ENCODE data around the gene PLA2R1. TPM values are rescaled to one million over a fixed set of nuclear protein-coding genes. Genes with fewer than 3 reads are reported as not detected.

The PLA2R1 gene
- total RNA-seq, 1 experiment from 2014 or later, result 5.7 TPM

- ChIA-PET POLR2A (no interaction called here), CTCF (no interaction called here)
- Histone ChIP-seq H3K27me3 (ENCODE audit: control insufficient read depth, insufficient read depth, low read length) (peaks cover 2% of the 10 kb centered on the region; the same call in 1 of the 2 replicates), H3K4me1 (ENCODE audit: control insufficient read depth, insufficient read depth, low read length) (no peaks in the 10 kb centered on the region), H3K9me3 (ENCODE audit: control insufficient read depth, insufficient read depth, low read depth, low read length) (no peaks in the 10 kb centered on the region), H3K36me3 (ENCODE audit: control insufficient read depth, insufficient read depth, low read length) (no peaks in the 10 kb centered on the region), H3K4me3 (ENCODE audit: low read depth in 2 of 2, low read length in 2 of 2) (no peak overlapping the region), H3K27ac (ENCODE audit: low read length) (no peak overlapping the region)
- no peak for ATAC-seq
- no peak for TF ChIP-seq POLR2AphosphoS5 (IDR thresholded peaks at IDR 0.05; ENCODE audit: low read depth, low read length)
- no peak for DNase-seq (ENCODE audit: low read depth, low spot score)
- in situ Hi-C loops (cut with HindIII; ENCODE audit: low pct_unique_long_range_greater_than_20kb, low sequenced_read_pairs) (no loop called here), intact Hi-C loops (cut with micrococcal nuclease; ENCODE audit: unreplicated experiment) (no loop called here)
- no TSS peak for BruUV-seq (replicated peaks)
Observed at GRCh38 chr2:159987181-159987580, 75.2 kb downstream of the PLA2R1 start.

GRCh38 chr2:159985656-159986055 is 76.8 kb downstream of the PLA2R1 start:
- no peak for ATAC-seq
- intact Hi-C loops (cut with micrococcal nuclease; ENCODE audit: unreplicated experiment) (no loop called here), in situ Hi-C loops (cut with HindIII; ENCODE audit: low pct_unique_long_range_greater_than_20kb, low sequenced_read_pairs) (no loop called here)
- ChIA-PET POLR2A (no interaction called here), CTCF (no interaction called here)
- Histone ChIP-seq H3K36me3 (ENCODE audit: control insufficient read depth, insufficient read depth, low read length) (no peaks in the 10 kb centered on the region), H3K9me3 (ENCODE audit: control insufficient read depth, insufficient read depth, low read depth, low read length) (no peaks in the 10 kb centered on the region), H3K4me3 (ENCODE audit: low read depth in 2 of 2, low read length in 2 of 2) (no peak overlapping the region), H3K27ac (ENCODE audit: low read length) (no peak overlapping the region), H3K27me3 (ENCODE audit: control insufficient read depth, insufficient read depth, low read length) (peaks cover 2% of the 10 kb centered on the region; the same call in 1 of the 2 replicates), H3K4me1 (ENCODE audit: control insufficient read depth, insufficient read depth, low read length) (no peaks in the 10 kb centered on the region)
- no peak for DNase-seq (ENCODE audit: low read depth, low spot score)
- BruUV-seq (replicated peaks), result no TSS peak
- TF ChIP-seq SIN3A (IDR thresholded peaks at IDR 0.05; ENCODE audit: borderline replicate concordance, insufficient read depth, low read depth, low read length) (no peak), POLR2AphosphoS5 (IDR thresholded peaks at IDR 0.05; ENCODE audit: low read depth, low read length) (no peak), TCF7L2 (IDR thresholded peaks at IDR 0.05; ENCODE audit: low read depth, low read length) (no peak), REST (IDR thresholded peaks at IDR 0.05; ENCODE audit: insufficient read depth in 1 of 2, low read depth in 2 of 2, low read length in 1 of 2) (no peak), CTCF (IDR thresholded peaks at IDR 0.05) (no peak)

- ATAC-seq (no peak), DNase-seq (ENCODE audit: low read depth, low spot score) (no peak)
- Histone ChIP-seq H3K4me3 (ENCODE audit: low read depth in 2 of 2, low read length in 2 of 2) (no peak overlapping the region), H3K27ac (ENCODE audit: low read length) (no peak overlapping the region), H3K9me3 (ENCODE audit: control insufficient read depth, insufficient read depth, low read depth, low read length) (no peaks in the 10 kb centered on the region), H3K36me3 (ENCODE audit: control insufficient read depth, insufficient read depth, low read length) (no peaks in the 10 kb centered on the region), H3K27me3 (ENCODE audit: control insufficient read depth, insufficient read depth, low read length) (peaks cover 2% of the 10 kb centered on the region; the same call in 1 of the 2 replicates), H3K4me1 (ENCODE audit: control insufficient read depth, insufficient read depth, low read length) (no peaks in the 10 kb centered on the region)
- ChIA-PET POLR2A (interaction anchor here (0.6 kb wide), 1 partner anchor 23 kb away, joined by 3 read pairs; no protein-coding TSS in a partner anchor), CTCF (interaction anchor here (0.6 kb wide), 1 partner anchor 62 kb away, joined by 3 read pairs; no protein-coding TSS in a partner anchor)
- in situ Hi-C loops (cut with HindIII; ENCODE audit: low pct_unique_long_range_greater_than_20kb, low sequenced_read_pairs) (no loop called here), intact Hi-C loops (cut with micrococcal nuclease; ENCODE audit: unreplicated experiment) (no loop called here)
- TF ChIP-seq TCF7L2 (IDR thresholded peaks at IDR 0.05; ENCODE audit: low read depth, low read length) (no peak), POLR2AphosphoS5 (IDR thresholded peaks at IDR 0.05; ENCODE audit: low read depth, low read length) (no peak), SIN3A (IDR thresholded peaks at IDR 0.05; ENCODE audit: borderline replicate concordance, insufficient read depth, low read depth, low read length) (no peak), REST (IDR thresholded peaks at IDR 0.05; ENCODE audit: insufficient read depth in 1 of 2, low read depth in 2 of 2, low read length in 1 of 2) (no peak), CTCF (IDR thresholded peaks at IDR 0.05) (no peak)
- no TSS peak for BruUV-seq (replicated peaks)
Observed at GRCh38 chr2:159984034-159984433, 78.4 kb downstream of the PLA2R1 start.

Data from Panc1 (cell line).